GF-D8 (cell line): Measurements from ENCODE around the gene GNLY.
A peak's percentile ranks its signal among the peaks of the same experiment; 100 is the strongest.
"Not testable (repeated sequence)": the region's sequence is repeated elsewhere in the genome, so short reads cannot be mapped to it uniquely, and the experiment has no call there.

Experiments
- DNase-seq: peaks from one replicate; lab custom pipeline; 2025; lab: John Stamatoyannopoulos, UW

Gene GNLY

GRCh38 chr2:85665264-85665937 is 28.8 kb upstream of the GNLY start:
- no peak for DNase-seq

- no peak for DNase-seq
Measured at GRCh38 chr2:85666016-85666415, 28.1 kb upstream of the GNLY start.

DNA sequence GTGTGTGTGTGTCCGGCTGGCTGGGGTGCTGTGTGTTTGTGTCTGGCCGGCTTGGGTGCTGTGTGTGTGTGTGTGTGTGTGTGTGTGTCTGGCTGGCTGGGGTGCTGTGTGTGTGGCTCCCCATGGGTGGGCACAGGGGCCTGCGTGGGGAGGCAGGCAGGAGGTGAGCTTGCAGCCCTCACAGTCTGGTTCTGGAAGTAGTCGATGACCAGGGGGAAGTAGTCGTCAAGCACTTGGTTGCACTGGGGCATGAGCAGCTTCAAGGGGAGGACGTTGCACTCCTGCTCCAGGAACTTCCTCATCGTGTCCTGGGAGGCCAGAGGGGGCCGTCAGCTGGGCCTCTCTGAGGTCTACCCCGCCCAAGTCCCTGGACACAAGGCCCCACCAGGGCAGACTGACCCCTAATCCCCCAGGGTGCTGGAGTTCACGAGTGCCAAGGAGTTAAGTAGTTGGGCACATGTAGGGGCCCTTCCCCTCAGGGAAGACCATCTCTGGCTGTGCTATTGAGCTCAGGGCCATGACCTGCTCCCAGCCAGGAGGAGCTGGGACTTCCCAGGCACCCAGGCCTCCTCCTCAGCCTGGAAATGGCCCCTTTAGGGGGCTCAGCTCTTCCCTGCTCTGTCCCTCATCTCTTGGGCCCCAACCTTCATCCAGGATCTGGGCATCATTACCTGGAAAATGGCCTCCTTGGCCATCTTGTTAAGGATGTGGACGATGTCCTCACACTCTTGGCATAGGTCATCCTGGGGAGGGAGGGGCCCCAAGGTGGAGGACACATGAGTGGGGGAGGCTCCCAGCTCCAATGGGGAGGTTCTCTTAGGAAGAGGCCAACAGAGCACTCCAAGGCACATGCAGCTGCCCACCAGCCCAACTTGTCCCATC is 27.5 kb upstream of the GNLY start:
- DNase-seq = peak; percentile 21

DNA sequence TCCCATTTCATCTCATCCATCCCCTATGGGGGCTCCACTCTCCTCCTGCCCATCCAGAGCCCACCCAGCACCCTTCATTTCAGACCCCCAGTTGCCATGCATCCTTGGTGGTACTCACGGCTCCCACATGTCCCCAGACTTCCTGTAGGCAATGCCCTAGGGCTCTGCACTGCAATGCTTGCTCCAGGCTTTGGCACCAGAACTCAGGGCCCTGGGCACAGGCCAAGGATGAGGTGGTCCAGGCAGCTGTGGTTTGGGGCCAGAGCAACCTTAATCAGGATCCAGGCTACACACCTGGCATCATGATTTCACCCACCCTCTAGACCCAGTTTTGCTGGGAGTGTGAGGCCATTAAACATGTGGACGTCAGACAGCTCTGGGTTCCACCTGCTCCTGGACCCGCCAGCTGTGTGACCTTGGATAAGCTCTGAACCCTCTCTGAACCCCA is 26.6 kb upstream of the GNLY start:
- DNase-seq = no peak

DNA sequence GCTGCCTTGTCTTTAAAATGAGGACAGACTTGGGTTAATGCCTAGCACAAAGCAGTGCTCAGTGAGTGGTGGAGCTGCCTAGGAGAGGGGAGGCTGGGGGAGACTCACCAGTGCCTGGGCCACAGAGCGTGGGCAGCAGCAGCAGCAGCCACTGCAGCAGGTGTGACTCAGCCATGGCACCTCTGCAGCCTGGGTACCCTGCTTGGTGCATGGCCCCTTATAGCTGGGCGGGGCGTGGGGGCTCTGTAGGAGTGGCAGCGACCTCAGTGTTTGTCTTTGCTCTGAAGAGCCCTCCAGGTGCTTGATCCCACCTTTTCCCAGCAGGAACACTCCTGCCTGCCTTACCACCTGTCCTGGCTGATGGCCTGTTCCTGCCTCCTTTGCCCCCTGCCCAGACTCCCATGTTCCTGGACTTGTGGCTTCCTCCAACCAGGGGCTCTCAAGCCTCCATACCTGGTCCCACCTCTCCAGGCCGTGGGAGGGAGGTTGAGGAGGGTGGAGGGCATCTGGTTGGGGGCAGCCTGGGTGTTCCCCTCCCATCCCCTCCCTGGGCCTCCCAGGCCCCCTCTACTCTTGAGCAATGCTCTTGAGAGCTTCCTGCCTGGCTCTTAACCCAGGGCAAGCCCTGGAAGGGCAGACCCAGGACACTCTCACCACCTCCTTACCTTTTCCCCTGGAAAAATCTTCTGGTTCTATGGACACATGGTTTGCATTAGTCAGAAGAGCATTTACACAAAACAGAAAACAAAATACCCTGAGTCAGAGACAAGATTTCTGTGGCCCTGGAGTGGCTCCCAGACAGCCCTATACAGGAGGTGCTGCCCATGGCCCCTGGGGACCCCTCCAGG is 25.9 kb upstream of the GNLY start, which contains the start of gene SFTPB:
Gene SFTPB, minus strand, starts transcription at position 191 of the 848 bp plus-strand sequence. Its CDS starts 16 bp downstream, at position 175.
- DNase-seq = no peak

GRCh38 chr2:85668857-85669142 is 25.4 kb upstream of the GNLY start:
- no peak for DNase-seq

GRCh38 chr2:85669549-85669948 is 24.6 kb upstream of the GNLY start:
- no peak for DNase-seq

DNA sequence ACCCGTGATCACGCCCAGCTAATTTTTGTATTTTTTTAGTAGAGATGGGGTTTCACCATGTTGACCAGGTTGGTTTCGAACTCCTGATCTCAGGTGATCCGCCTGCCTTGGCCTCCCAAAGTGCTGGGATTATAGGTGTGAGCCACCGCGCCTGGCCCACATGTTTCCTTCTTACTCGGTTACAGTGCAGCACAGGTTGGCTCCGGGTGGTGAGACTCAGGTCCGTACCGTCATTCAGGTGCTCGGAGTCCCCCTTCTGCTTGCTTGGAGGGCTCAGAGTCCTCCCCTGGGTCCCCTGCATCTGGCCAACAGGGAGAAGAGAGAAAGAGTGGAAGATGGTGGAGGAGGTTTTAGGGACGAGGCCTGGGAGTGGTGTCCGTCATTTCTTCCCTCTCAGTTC is 23.7 kb upstream of the GNLY start:
- not testable (repeated sequence) for DNase-seq

- DNase-seq = no peak
Measured at GRCh38 chr2:85672456-85672855, 21.7 kb upstream of the GNLY start.

DNA sequence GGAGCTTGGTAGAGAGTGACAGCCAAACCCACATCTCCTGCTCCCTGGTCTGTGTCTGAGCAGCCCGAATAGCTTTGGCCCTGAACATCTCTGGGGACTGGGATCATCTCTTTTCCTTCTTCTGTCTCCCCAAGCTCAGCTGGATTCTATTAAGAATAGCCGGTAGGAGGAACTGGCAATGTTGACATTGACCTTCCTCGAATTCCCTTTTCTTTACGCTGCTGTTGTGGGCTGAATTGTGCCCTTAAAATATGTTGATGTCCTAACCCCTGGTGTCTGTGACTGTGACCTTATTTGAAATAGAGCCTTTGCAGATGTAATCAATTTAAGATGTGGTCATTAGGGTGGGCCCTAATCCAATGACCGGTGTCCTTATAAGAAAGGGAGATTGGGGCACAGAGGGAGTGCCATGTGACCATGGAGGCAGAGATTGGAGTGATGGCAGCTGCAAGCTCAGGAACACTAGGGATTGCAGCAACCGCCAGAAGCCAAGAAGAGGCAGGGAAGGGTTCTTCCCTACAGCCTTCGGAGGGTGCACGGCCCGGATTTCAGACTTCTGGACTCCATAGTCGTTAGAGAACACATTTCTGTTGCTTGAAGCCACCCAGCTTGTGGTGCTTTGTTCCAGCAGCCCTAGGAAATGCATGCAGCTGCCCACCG is 20.3 kb upstream of the GNLY start:
- DNase-seq = no peak

- no peak for DNase-seq
Measured at GRCh38 chr2:85674417-85674816, 19.7 kb upstream of the GNLY start.

DNA sequence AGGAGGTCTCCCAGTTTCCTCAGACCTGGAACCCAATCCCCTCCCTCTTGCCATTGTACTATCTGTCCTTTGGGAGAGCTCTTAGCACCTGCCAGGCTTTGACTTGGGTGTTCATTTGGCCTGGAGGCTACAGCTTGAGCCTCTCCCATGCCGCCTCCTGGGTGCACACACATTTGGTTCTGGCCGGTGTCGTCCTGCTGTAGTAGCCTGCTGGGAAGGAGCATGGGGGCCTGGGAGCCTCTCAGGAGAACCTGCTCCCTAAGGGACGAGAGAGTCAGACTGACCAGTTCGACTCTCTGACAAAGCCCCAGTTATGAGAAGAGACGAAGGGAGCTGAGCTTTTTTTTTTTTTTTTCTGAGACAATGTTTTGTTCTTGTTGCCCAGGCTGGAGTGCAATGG is 18.7 kb upstream of the GNLY start:
- DNase-seq = no peak

GRCh38 chr2:85675866-85676548 is 18.2 kb upstream of the GNLY start:
- DNase-seq = no peak

GRCh38 chr2:85678377-85678776 is 15.8 kb upstream of the GNLY start:
- DNase-seq = no peak

DNA sequence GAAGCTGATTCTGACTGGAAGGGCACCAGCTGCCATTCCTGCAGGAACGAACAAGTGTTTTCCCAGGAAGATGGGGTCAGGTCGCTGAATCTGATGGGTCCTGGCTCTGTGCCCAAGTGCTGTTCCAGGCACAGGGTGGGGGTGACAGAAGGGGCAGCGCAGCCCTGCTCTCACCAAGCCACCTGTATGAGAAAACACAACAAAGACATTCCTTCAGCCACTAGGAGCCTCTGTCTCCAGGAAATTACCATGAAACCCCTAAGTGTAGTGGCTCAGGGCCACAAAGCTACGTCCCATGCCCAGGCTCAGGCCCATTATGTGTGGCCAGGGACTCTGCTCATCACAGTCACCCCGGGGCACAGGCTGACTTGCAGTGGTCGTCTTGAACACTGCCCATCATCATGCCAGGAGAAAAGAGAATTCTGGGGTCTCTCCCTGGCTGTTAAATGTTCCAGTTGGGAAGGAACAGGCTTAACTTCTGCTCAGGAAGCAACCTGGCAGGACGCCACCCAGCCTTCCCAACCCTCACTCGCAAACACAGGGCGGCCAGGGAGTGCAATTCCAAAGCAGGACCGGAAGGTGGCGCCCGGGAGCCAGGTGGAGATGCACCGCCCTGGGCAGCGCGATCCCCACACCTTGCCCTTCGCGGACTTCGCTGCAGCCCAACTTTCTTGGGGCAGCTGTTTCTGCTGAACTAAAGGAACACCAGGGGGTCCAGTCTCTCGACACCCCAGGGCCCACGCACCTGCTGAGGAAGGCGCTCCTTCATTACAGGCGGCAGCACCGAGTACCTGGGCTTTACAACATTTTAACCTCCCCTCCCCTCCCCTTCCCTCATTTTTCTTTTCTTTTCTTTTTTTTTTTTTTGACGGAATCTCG is 15.1 kb upstream of the GNLY start:
- DNase-seq = no peak

GRCh38 chr2:85680707-85681371 is 13.3 kb upstream of the GNLY start:
- DNase-seq = no peak

DNA sequence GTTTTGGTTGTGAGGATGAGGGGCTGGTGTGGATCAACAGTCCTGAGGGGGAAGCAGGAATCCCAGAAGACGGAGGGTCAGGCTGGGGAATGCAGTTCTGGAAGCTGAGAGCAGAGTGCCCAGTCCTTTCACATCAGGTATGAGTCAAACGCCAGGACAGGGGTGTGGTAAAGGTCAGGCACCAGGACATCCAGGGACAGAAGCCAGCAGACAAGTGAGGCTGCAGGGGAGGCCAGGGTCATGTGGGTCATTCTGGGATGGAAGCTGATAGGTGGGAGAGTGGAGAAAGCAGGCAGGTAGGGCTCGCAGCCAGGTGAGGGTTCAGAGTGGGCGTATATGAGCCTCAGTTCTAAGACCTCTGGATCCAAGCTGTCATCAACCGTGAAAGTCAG is 12.8 kb upstream of the GNLY start:
- DNase-seq = no peak

GRCh38 chr2:85681776-85682175 is 12.4 kb upstream of the GNLY start:
- no peak for DNase-seq

GRCh38 chr2:85682378-85682777 is 11.8 kb upstream of the GNLY start:
- no peak for DNase-seq

DNA sequence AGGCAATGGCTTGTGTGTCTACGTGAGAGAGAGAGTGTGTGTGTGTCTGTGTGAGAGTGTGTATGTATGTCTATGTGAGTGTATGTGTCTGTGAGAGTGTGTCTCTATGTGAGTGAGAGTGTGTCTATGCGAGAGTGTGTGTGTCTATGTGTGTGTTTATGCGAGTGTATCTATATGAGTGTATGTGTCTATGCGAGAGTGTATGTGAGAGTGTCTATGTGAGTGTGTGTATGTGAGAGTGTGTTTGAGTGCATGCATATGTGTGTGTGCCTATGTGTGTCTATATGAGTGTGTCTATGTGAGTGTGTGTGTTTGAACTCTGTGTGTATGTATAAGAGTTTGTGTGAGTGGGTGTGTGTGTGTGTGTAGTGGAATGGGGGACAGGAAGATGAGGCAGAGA is 9.8 kb upstream of the GNLY start:
- no peak for DNase-seq
